Stimulated activated CD4-positive, alpha-beta T cell treated with anti-CD3 and anti-CD28 coated beads, Interleukin-1b, Interleukin-23, amount 100 ng/mL, for 48 hours (primary cell): Measurements from ENCODE around the gene PROB1.
A peak's percentile ranks its signal among the peaks of the same experiment; 100 is the strongest.
"Not testable (repeated sequence)": the region's sequence is repeated elsewhere in the genome, so short reads cannot be mapped to it uniquely, and the experiment has no call there.

ENCODE experiments used
- DNase-seq: peaks from one replicate; pipeline ENCODE4 v3.0.0-alpha.2; 2020

Gene PROB1

GRCh38 chr5:139391570-139392323 is 3.2 kb downstream of the PROB1 start:
- no peak for DNase-seq

DNA sequence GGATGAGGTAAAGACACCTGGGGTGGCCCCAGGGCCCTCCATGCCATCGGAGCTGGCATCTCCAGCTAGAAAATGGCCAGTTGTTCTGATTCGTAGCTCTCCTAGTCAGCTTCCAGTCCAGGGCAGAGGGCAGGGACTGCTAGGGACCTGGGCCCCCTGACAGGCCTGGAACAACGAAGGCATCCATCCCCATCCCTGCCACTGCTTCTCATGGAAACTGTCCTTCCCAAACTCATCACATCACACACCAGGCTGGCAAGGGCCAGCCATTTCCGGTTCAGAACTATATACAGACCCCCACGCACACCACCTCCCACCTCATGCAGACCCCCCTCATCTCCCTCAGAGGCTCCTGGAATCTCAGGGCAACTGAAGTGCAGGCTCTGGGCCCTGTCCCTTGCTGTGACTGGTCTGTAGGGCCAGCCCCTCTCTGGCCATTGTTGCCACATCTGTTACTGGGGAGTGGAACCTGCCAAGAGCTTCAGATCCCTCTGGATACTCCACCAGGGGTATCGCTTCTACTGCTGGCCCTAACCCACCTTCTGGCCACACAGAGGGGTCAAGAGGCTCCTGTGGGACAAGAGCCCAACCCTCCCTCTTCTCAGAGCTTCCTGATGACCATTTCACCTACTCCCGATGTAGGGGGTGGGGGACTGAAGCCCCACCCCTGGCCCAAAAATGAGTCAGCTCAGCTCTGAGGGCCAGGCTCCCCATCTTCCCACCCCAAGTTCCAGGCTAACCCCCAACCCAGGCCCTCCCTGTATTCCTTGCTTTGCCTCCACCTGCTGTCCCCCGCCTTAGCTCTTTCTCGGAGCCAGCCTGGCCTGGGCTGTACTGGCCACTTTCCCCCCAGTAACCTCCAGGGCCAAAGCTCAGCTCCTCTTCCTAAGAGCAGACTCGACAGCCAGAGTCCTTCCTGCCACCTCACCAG is 4.0 kb downstream of the PROB1 start:
- DNase-seq = no peak

DNA sequence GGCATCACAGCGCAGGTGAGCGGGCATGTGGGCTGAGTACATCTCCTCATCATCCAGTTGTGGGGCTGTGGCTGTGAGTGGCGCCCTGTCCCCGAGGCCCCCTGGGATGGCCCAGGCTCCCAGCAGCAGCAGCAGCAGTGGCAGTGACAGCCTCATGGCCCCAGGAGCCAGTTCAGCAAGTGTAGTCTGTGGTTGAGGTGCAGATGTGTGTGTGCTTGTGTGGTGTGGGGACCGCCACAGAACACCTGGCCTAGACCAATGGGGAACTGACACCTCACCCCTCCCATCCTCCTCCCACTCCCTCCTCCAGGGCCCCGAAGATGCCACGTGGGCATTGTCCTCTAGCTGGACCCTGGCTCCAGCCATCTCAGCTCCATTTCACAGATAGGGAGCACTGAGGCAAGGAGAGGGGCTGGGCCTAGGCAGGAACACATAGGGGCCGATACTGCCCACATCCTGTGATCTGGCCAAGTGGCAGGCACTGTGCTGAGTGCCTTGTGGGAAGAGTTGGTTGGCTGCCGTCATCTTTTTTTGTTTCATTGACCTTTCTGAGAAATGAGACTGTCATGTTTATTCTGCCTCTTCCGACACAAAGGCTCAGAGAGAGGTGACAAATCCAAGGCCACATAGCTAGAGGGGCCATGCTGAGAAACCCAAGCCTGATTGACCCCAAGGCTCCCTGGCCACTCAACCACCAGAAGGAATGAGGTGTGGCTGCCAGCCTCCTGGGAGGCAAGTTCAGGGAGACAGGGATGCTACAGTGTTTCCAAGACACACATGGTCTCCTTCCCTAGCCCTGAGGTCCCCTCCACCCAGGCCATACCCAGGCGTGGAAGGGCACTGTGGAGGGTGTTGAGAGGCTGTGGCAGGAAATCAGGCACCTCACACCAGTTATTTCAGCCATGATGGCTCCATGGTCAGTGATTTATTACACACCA is 4.9 kb downstream of the PROB1 start, which contains the start of gene MZB1:
Gene MZB1, minus strand, starts transcription at position 213 of the 938 bp plus-strand sequence. Its CDS starts 57 bp downstream, at position 156.
- DNase-seq = peak; percentile 71

GRCh38 chr5:139388198-139388821 is 6.6 kb downstream of the PROB1 start:
- no peak for DNase-seq

GRCh38 chr5:139387611-139388197 is 7.2 kb downstream of the PROB1 start:
- no peak for DNase-seq

GRCh38 chr5:139386956-139387355 is 7.9 kb downstream of the PROB1 start:
- DNase-seq = not testable (repeated sequence)

DNA sequence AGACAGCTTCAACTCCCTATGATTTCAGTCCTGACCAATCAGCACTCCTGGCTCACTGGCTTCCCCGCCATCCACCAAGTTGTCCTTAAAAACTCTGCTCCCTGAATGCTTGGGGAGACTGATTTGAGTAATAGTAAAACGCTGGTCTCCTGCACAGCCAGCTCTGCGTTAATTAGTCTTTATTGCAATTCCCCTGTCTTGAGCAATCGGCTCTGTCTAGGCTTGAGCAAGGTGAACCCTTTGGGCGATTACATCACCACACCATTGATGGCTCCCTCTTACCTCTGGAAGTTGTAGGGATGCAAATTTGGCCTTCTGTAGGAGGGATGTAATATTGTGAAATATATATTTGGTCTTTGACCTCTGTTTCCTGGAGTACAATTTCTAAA is 8.9 kb downstream of the PROB1 start:
- DNase-seq = no peak

GRCh38 chr5:139385061-139386049 is 9.5 kb downstream of the PROB1 start:
- no peak for DNase-seq

DNA sequence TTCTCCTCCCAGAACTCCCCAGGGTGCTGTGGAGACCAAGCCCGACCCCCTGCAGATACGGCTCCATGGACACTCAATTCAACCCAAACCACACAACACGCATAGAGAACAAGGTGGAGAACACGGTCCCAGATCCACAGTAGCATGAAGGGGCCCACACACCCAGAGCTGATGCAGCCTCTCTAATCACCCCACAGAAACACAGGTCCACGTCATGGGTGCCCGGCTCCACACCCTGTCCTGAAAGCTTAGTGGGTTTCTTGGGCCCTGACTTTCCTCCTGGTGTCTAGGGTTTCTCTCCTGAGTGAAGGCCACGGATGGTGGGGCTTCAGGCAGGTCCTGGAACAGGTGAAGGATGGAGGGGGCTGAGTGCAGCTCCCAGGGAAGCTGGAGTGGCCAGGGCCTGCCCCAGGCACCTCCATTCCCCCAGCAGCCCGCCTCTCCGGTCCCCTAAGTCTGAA is 10.3 kb downstream of the PROB1 start:
- no peak for DNase-seq

GRCh38 chr5:139383993-139384590 is 10.8 kb downstream of the PROB1 start:
- no peak for DNase-seq

DNA sequence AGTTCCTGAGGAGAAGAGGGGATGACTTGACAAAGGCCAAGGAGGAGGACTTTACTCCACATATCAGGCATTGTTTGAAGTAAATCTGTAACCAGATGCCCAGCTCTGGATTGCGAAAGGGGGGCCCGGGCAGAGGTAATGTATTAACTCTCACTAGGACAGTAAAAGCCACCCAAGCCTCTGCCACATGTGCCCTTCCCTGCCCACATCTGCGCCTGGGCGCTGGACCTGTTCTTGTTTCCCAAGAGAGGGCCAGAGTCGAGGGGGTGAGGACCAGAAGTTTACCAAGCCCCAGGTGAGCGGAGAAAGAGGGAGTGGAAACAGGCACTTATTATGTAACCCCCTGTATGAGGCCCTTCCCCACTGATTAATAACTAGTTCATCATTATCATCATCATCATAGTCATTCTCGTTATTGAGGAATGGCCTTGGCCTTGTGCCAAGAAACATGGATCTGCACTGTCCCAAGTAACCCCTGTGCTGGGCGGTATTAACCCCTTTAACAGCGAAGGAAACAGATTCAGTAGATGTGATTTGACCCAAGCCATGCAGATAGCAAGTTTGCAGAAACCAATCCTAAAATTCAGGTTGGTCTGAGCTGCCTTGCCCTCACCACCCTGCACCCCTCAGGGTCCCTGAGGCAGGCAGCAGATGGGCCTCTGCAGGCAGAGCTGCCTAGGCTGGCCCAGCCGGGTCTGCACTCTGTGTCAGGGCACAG is 11.5 kb downstream of the PROB1 start, which contains the start of gene SLC23A1:
Gene SLC23A1, minus strand, starts transcription at position 23 of the 718 bp plus-strand sequence. CDS start 44 bp downstream, outside the sequence.
- no peak for DNase-seq

GRCh38 chr5:139382807-139383206 is 12.1 kb downstream of the PROB1 start:
- no peak for DNase-seq

GRCh38 chr5:139381837-139382761 is 12.8 kb downstream of the PROB1 start:
- no peak for DNase-seq

GRCh38 chr5:139379626-139380449 is 15.1 kb downstream of the PROB1 start:
- DNase-seq = no peak

DNA sequence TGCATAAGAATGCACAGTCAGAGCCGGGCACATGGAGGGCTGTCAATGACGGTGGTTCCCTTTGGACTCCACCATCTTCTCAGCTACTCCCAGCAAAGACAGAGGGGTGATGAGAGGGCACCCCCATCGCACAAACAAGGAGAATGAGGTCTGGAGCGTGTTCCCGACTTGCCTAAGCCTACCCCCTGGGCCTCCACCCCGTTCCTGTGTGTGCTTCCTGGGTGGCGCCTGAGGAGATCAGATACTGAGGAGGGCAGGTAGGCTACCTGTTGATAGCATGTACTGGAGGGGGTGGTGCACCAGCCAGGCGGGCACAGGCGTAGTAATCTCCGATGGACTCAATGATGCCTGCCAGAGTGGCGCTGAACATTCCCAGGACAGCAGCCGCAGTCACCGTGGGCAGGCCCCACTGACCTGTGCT is 16.0 kb downstream of the PROB1 start:
- no peak for DNase-seq

GRCh38 chr5:139378101-139378825 is 16.6 kb downstream of the PROB1 start:
- no peak for DNase-seq
